ENCODE data around the gene RIMBP2. TPM values are rescaled to one million over a fixed set of nuclear protein-coding genes. Genes with fewer than 3 reads are reported as not detected.

The RIMBP2 gene
- total and polyA plus RNA-seq, 9 of the 15 experiments (the other 6 are each of a cell fraction or from before 2014, with no cell fraction given): not detected

DNA sequence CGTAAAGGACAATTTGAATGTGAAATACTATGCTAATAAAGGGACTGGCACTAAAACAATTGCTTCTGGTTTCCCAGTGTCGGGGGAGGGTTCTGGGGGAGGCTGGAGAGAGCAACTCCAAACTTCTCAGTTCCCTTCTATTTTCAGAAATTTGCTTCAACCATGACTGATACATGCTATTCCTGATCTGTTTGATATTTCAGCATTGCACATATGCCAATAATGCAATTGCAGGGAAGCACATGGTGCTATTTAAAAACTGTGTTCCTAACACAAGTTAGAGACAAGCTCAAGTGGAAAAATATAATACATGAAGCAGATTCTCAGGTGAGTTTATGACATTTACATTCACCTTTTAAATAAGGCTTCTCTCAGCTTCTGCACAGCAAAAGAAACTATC lies 188.9 kb downstream of the RIMBP2 start:
- no peak for DNase-seq (ENCODE audit: extremely low read depth in 1 of 4, low spot score in 3 of 4)
- Histone ChIP-seq H4K20me1 (replicated peaks; ENCODE audit: control insufficient read depth, insufficient read depth, low read length) (no peaks in the 10 kb centered on the region; the same call in 1 of the 2 replicates), H3K9me3 (replicated peaks; ENCODE audit: control insufficient read depth, insufficient read depth, low read depth, low read length) (no peaks in the 10 kb centered on the region), H3K27ac (ENCODE audit: extremely low read depth, low read depth, low read length) (no peak overlapping the region), H3K36me3 (ENCODE audit: control insufficient read depth, insufficient read depth, low read length) (no peaks in the 10 kb centered on the region), H3K9ac (ENCODE audit: insufficient read depth in 1 of 2, low read depth in 2 of 2, low read length in 2 of 2) (no peak overlapping the region), H3K79me2 (ENCODE audit: control insufficient read depth, insufficient read depth, low read length) (no peaks in the 10 kb centered on the region), H3K4me1 (replicated peaks in 1 of 2; ENCODE audit: control insufficient read depth in 2 of 2, insufficient read depth in 2 of 2, low read length in 2 of 2) (no peaks in the 10 kb centered on the region), H2AFZ (ENCODE audit: low read depth, low read length) (no peak overlapping the region), H3K27me3 (ENCODE audit: control insufficient read depth in 2 of 2, insufficient read depth in 2 of 2, low read length in 2 of 2) (peaks cover 0 to 2% of the 10 kb centered on the region in 2 experiments; a peak in 1 of 5 replicates), H3K4me2 (ENCODE audit: insufficient read depth, low read length) (no peak overlapping the region), H3K4me3 (no peak overlapping the region), H3K9me1 (ENCODE audit: control insufficient read depth, insufficient read depth, low read length) (peaks cover 5% of the 10 kb centered on the region)
- 0% methylated on average over 2 of the region's 2 CpGs for WGBS (ENCODE audit: insufficient coverage, low coverage, missing lambda C conversion rate)
- CTCF ChIA-PET (ENCODE audit: low intra/inter-chr PET ratio): no interaction called here
- intact Hi-C loops (cut with micrococcal nuclease): no loop called here
- no TSS peak for BruUV-seq (replicated peaks)
- no peak for ATAC-seq
- FAIRE-seq: no peak
- in situ Hi-C loops (cut with MboI): no loop called here
- POLR2A ChIA-PET: no interaction called here
- TF ChIP-seq ZNF134 (CRISPR knock-in tag; conservative IDR thresholded peaks at IDR 0.05): no peak
- no peak for TF ChIP-seq TCF7 (IDR thresholded peaks at IDR 0.05; ENCODE audit: borderline replicate concordance)
- TF ChIP-seq, protein P1, sequence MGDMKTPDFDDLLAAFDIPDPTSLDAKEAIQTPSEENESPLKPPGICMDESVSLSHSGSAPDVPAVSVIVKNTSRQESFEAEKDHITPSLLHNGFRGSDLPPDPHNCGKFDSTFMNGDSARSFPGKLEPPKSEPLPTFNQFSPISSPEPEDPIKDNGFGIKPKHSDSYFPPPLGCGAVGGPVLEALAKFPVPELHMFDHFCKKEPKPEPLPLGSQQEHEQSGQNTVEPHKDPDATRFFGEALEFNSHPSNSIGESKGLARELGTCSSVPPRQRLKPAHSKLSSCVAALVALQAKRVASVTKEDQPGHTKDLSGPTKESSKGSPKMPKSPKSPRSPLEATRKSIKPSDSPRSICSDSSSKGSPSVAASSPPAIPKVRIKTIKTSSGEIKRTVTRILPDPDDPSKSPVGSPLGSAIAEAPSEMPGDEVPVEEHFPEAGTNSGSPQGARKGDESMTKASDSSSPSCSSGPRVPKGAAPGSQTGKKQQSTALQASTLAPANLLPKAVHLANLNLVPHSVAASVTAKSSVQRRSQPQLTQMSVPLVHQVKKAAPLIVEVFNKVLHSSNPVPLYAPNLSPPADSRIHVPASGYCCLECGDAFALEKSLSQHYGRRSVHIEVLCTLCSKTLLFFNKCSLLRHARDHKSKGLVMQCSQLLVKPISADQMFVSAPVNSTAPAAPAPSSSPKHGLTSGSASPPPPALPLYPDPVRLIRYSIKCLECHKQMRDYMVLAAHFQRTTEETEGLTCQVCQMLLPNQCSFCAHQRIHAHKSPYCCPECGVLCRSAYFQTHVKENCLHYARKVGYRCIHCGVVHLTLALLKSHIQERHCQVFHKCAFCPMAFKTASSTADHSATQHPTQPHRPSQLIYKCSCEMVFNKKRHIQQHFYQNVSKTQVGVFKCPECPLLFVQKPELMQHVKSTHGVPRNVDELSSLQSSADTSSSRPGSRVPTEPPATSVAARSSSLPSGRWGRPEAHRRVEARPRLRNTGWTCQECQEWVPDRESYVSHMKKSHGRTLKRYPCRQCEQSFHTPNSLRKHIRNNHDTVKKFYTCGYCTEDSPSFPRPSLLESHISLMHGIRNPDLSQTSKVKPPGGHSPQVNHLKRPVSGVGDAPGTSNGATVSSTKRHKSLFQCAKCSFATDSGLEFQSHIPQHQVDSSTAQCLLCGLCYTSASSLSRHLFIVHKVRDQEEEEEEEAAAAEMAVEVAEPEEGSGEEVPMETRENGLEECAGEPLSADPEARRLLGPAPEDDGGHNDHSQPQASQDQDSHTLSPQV (IDR thresholded peaks at IDR 0.05): no peak
- TF ChIP-seq RBM15 (IDR thresholded peaks at IDR 0.05; ENCODE audit: insufficient read depth, low read length): no peak
- no peak for TF ChIP-seq HMG20B (CRISPR knock-in tag; IDR thresholded peaks at IDR 0.05)
- no peak for TF ChIP-seq SIN3B (IDR thresholded peaks at IDR 0.05; ENCODE audit: low read depth)
- no peak for TF ChIP-seq ZBTB1 (CRISPR knock-in tag; IDR thresholded peaks at IDR 0.05; ENCODE audit: borderline replicate concordance, low read depth)
- TF ChIP-seq, protein P2, sequence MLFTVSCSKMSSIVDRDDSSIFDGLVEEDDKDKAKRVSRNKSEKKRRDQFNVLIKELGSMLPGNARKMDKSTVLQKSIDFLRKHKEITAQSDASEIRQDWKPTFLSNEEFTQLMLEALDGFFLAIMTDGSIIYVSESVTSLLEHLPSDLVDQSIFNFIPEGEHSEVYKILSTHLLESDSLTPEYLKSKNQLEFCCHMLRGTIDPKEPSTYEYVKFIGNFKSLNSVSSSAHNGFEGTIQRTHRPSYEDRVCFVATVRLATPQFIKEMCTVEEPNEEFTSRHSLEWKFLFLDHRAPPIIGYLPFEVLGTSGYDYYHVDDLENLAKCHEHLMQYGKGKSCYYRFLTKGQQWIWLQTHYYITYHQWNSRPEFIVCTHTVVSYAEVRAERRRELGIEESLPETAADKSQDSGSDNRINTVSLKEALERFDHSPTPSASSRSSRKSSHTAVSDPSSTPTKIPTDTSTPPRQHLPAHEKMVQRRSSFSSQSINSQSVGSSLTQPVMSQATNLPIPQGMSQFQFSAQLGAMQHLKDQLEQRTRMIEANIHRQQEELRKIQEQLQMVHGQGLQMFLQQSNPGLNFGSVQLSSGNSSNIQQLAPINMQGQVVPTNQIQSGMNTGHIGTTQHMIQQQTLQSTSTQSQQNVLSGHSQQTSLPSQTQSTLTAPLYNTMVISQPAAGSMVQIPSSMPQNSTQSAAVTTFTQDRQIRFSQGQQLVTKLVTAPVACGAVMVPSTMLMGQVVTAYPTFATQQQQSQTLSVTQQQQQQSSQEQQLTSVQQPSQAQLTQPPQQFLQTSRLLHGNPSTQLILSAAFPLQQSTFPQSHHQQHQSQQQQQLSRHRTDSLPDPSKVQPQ (CRISPR knock-in tag; IDR thresholded peaks at IDR 0.05; ENCODE audit: borderline replicate concordance): no peak
- TF ChIP-seq, protein P3, sequence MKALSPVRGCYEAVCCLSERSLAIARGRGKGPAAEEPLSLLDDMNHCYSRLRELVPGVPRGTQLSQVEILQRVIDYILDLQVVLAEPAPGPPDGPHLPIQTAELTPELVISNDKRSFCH (CRISPR knock-in tag; IDR thresholded peaks at IDR 0.05): no peak
- TF ChIP-seq, protein P3 (tag; IDR thresholded peaks at IDR 0.05): no peak
- TF ChIP-seq NR2F6 (CRISPR knock-in tag; IDR thresholded peaks at IDR 0.05): no peak
- no peak for TF ChIP-seq ZNF239 (CRISPR knock-in tag; IDR thresholded peaks at IDR 0.05)
- no peak for TF ChIP-seq XRCC4 (IDR thresholded peaks at IDR 0.05; ENCODE audit: extremely low read depth, insufficient read depth, insufficient read length)
- TF ChIP-seq TEAD4 (IDR thresholded peaks at IDR 0.05; ENCODE audit: low read length): no peak
- no peak for TF ChIP-seq TEAD4 (CRISPR knock-in tag; IDR thresholded peaks at IDR 0.05; ENCODE audit: borderline replicate concordance)
- TF ChIP-seq TRIM24 (IDR thresholded peaks at IDR 0.05): no peak

Measured in K562 (cell line).